HepG2 (cell line): ENCODE results near the gene FFAR1. TPM values are rescaled to one million over a fixed set of nuclear protein-coding genes. Genes with fewer than 3 reads are reported as not detected.

Source experiments
- BCLAF1 ChIP-seq: fragments of 450-650 bp; IDR thresholded peaks from 2 replicates; pipeline ENCODE4 v1.6.1; 2017; ENCODE audit warnings: mild to moderate bottlenecking
- CBX1 ChIP-seq: IDR thresholded peaks from one replicate; pipeline ENCODE4 v1.6.1; 2016; ENCODE audit warnings: antibody characterized with exemption, low read depth
- HNF1A ChIP-seq, 2 experiments: sonication (generic) in 1 of 2; formaldehyde crosslinking in 1 of 2; IDR thresholded peaks; 2 replicates each; pipeline versions ENCODE4 v1.4.0 to v1.6.1; 2016 to 2020; ENCODE audit warnings: borderline replicate concordance in 1 of 2, low read depth in 1 of 2, mild to moderate bottlenecking in 1 of 2, missing genetic modification reagents in 1 of 2
- KLF16 ChIP-seq, 2 experiments: sonication (generic) in 1 of 2; formaldehyde crosslinking in 1 of 2; IDR thresholded peaks; 2 replicates each; pipeline versions ENCODE4 v1.6.1 to v1.8.0; 2016 to 2023; ENCODE audit warnings: missing genetic modification reagents in 2 of 2, missing compliant biosample characterization in 1 of 2
- MBD4 ChIP-seq: IDR thresholded peaks from 2 replicates; pipeline ENCODE4 v1.6.1; 2012; ENCODE audit warnings: low read length, inconsistent platforms, borderline replicate concordance
- NFKBIZ ChIP-seq: IDR thresholded peaks from 2 replicates; pipeline ENCODE4 v1.6.1; 2018; ENCODE audit warnings: missing genetic modification reagents, missing compliant biosample characterization
- PAWR ChIP-seq: sonication (generic); formaldehyde crosslinking; IDR thresholded peaks from 2 replicates; pipeline ENCODE4 v1.4.0; 2020; ENCODE audit warnings: missing genetic modification reagents, mild to moderate bottlenecking, borderline replicate concordance
- SMAD3 ChIP-seq: sonication (generic); formaldehyde crosslinking; IDR thresholded peaks from 2 replicates; pipeline ENCODE4 v1.4.0; 2020; ENCODE audit warnings: missing genetic modification reagents
- SUZ12 ChIP-seq: fragments of 150-350 bp; IDR thresholded peaks from 2 replicates; pipeline ENCODE4 v1.6.1; 2014; ENCODE audit warnings: low read depth, low read length
- TERF1 ChIP-seq: sonication (generic); formaldehyde crosslinking; IDR thresholded peaks from 2 replicates; pipeline ENCODE4 v1.8.0; 2022; ENCODE audit warnings: mild to moderate bottlenecking, missing genetic modification reagents, moderate library complexity
- TRAFD1 ChIP-seq: sonication (generic); formaldehyde crosslinking; IDR thresholded peaks from 2 replicates; pipeline ENCODE4 v1.5.1; 2020; ENCODE audit warnings: missing genetic modification reagents, mild to moderate bottlenecking, borderline replicate concordance
- ZBED4 ChIP-seq: sonication (generic); formaldehyde crosslinking; IDR thresholded peaks from 2 replicates; pipeline ENCODE4 v1.4.0; 2020; ENCODE audit warnings: missing genetic modification reagents, borderline replicate concordance
- ZNF883 ChIP-seq: sonication (generic); formaldehyde crosslinking; IDR thresholded peaks from 2 replicates; pipeline ENCODE4 v1.5.1; 2020; ENCODE audit warnings: mild to moderate bottlenecking, missing genetic modification reagents; ENCODE audit errors: not compliant biosample characterization
- polyA plus RNA-seq, 8 experiments: library from polyadenylated mRNA; depleted of rRNA in 3 of 8; stranded (reverse) in 7 of 8; unstranded in 1 of 8; fragments of >200 nt; fragmentation: Illumina TruSeq in 4 of 8; extraction: Trizol in 4 of 8; gene quantifications; 2 replicates each; pipeline versions ENCODE4 v1.2.1 to v1.2.3, GENCODE V29; 2011 to 2016; ENCODE audit warnings: low read depth in 4 of 8, missing spikeins in 1 of 8, mixed read lengths in 1 of 8; ENCODE audit not compliant: insufficient read depth in 1 of 8
- total RNA-seq, 5 experiments: library from RNA; depleted of rRNA; stranded (reverse); fragments of >200 nt; fragmentation: Illumina TruSeq; extraction: Trizol; gene quantifications; 2 replicates each; pipeline ENCODE4 v1.2.3, GENCODE V29; 2016; ENCODE audit warnings: low read depth in 1 of 5

Gene FFAR1
- total and polyA plus RNA-seq, 2 of the 13 experiments (the other 11 are each of a cell fraction or from before 2014, with no cell fraction given) = not detected

GRCh38 chr19:35388277-35389054 lies 40.8 kb downstream of the FFAR1 start (continued):
- TF ChIP-seq ZBED4 (CRISPR knock-in tag) (no peak), NFKBIZ (CRISPR knock-in tag) (no peak), KLF16 (CRISPR knock-in tag; IDR thresholded peaks at IDR 0.05) (0 out of 4 replicates have a peak, but pooled peaks of 1 of the 2 experiments have one; percentile 23), MBD4 (no peak), BCLAF1 (no peak), SMAD3 (CRISPR knock-in tag) (no peak), ZNF883 (CRISPR knock-in tag) (no peak), SUZ12 (no peak), TERF1 (no peak), PAWR (CRISPR knock-in tag) (no peak), TRAFD1 (CRISPR knock-in tag) (no peak), CBX1 (no peak), HNF1A (IDR thresholded peaks at IDR 0.05; ENCODE audit: low read depth) (no peak), HNF1A (CRISPR knock-in tag; IDR thresholded peaks at IDR 0.05; ENCODE audit: borderline replicate concordance) (no peak)
